GM18858 (cell line): ENCODE data around the gene RAB7B.
"Not testable (repeated sequence)": the region's sequence is repeated elsewhere in the genome, so short reads cannot be mapped to it uniquely, and the experiment has no call there.

Experiments used
- ATAC-seq: cut with Tn5 transposase; IDR thresholded peaks from one replicate; pipeline ENCODE4 v1.9.1; 2021; ENCODE audit not compliant: unreplicated experiment

Gene RAB7B

DNA sequence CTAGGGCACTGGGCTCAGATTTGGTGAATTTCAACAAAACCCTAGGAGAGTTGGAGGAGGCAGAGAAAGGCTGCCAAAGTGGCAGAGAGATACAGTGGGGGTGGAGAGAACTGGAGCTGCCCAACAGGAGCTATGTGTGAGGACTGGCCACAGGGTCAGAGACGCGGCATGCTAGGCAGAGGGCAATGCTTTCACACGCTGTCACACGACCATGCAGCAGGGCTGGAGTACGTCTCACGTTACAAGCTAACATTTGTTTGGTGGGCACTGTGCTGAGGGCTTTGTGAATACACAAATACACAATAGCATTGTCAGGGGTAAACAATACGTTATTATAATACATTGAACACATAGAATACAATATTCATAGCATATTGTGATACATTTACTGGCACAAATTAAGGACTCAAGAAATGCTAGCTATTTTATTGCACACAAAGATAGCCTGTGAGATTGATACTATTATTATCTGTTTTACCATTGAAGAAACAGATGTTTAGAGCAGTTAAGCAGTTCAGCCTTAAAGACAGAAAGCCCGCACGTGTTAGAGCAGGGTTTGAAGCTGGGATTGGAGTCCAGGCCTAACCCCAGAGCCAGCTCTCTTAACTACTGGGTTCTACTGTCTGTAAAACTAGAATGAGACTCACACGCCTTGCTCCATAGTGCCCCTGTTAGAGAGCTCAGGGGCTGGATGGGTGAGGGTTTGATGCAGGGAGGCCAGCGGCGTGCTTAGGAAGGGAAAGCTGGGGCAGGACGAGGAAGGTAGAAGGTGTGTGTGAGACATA lies 4.5 kb downstream of the RAB7B start:
- no peak for ATAC-seq

DNA sequence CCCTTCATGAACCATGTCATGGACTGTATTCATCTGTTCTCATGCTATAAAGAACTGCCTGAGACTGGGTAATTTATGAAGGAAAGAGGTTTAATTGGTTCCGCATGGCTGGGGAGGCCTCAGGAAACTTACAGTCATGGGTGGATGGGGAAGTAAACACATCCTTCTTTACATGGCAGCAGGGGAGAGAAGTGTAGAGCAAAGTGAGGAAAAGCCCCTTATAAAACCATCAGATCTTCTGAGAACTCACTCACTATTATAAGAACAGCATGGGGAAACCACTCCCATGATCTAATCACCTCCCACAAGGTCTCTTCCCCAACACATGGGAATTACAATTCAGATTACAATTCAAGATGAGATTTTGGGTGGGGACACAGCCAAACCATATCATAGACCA lies 6.6 kb downstream of the RAB7B start:
- not testable (repeated sequence) for ATAC-seq

GRCh38 chr1:205994346-205994745 lies 8.8 kb downstream of the RAB7B start:
- no peak for ATAC-seq

DNA sequence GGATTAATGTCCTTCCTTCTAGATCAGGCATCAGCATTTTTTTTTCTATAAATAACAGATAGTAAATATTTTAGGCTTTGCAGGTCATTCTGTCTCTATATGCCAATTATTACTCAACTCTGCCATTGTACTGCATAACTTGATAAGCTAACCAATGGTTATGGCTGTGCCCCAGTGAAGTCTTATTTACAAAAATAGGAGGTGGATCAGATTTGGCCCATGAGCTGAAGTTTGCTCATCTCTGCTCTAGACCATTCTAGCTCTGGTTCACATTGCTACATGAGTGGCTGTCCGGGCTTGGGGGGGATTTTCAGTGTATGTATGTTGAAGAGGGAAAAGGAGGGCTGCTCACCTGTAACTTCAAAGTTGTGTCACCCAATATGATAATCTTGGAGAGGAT lies 10.1 kb downstream of the RAB7B start:
- no peak for ATAC-seq

- no peak for ATAC-seq
Observed at GRCh38 chr1:205992218-205992882, 10.8 kb downstream of the RAB7B start.

GRCh38 chr1:205991237-205991636 lies 12.0 kb downstream of the RAB7B start:
- no peak for ATAC-seq

GRCh38 chr1:205990226-205990625 lies 13.0 kb downstream of the RAB7B start:
- ATAC-seq = no peak

DNA sequence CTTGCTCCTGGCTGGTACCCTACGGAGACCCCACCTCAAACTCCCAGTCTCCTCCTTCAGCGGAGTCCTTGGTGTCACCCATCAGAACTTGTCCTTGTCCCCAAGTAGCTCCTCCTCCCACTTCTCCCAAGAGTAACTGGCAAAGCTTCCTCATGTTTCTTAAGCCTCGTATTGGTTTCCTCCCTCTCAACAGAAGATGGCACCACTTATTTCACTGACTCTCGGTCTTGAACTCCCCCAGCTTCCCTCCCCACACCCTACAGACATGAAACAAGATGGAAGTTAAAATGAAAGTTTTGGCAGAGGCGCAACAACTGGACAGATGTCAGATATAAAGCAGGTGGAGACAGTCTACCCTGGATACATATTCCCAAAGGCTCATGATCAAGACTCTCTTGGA lies 13.4 kb downstream of the RAB7B start:
- ATAC-seq = no peak

- ATAC-seq = no peak
Observed at GRCh38 chr1:205988585-205988995, 14.6 kb downstream of the RAB7B start.

- ATAC-seq = no peak
Observed at GRCh38 chr1:205986861-205987260, 16.3 kb downstream of the RAB7B start.

GRCh38 chr1:205986292-205986691 lies 16.9 kb downstream of the RAB7B start:
- ATAC-seq = no peak

GRCh38 chr1:205985330-205986005 lies 17.7 kb downstream of the RAB7B start:
- no peak for ATAC-seq

DNA sequence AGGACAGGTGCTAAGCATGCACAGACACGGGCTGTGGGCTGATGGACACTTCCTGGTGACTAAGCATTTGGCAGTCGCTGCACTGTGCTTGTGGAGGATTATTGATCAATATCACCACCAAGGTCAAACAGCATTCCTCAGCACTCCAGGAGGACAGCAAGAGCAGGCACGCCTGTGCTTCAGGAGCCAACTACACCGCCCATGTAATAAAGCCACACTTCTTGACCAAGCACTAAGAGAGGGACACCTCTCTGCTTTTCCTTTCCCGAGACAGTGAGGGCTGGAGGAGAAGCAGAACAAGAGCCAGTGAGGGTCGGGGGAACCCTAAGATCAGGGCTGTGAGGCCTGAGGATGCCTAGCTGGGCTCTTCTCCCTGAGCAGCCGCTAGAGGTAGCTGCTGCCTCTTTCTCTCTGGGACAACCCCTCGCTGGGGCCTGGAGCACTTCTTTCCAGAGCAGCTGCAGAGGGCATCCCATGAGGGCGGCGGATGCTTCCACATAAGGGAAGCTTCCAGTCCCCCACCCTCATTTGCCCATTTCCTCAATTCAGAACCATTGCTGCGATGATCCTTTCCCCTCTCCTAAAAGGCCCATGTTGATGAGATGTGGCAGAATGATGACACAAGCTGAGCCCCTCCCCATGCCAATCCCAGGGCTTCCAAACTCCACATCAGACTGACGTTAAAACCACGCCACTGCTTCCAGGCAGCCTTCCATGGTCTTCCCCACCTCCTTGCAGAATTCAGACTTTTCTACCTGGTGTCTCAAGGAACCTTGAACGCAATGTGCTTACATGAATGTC lies 19.1 kb downstream of the RAB7B start:
- no peak for ATAC-seq

- no peak for ATAC-seq
Observed at GRCh38 chr1:205981257-205981656, 21.9 kb downstream of the RAB7B start.

DNA sequence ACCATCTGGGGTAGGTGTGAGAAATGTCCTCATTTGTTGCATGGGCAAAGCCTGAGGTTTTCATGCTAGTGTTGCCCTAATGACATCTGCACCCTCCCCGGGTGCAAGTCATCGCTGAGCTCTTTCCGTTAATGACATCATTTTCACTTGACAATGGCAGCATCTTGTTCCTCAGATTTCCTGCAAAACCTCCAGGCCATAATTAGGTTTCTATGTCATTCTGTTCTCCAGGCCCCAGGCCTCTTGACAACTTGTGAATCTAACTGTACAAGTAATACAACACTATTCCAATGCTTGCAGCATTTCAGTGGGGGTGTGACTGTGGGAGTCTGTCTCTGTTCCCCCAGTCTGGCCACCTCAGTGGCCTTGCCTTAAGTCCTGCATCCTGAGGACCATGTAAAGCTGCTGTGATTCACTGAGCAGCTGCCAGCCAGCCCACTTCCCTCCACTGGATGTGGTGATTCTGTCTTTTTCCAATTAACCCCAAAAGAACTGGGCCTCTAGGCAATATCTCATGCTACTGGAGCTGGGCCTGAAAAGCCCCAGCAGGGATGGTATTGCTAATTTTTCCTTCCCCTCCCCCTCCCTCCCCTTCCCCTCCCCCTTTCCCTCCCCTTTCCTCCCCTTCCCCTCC lies 22.8 kb downstream of the RAB7B start:
- no peak for ATAC-seq

DNA sequence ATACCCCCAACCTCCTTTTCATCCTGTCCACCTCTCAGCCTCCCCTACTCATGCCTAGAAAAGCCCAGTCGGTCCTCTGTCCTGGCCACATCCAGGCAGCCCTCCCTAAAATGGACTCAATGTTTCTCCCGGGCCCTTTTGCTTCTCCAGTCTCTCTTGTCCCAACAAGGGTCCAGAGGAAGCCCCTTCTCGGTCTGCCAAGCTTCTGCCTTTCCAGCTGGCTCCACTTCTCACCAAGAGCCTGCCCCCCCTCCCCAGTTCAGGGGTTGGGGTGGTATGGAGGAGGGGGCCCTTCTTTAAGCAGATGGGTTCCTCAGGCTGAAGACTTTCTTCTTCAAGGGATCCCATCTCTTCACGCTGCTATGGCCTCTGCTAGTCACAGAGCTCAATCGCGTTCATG lies 23.9 kb downstream of the RAB7B start:
- no peak for ATAC-seq

GRCh38 chr1:205978676-205979075 lies 24.5 kb downstream of the RAB7B start:
- no peak for ATAC-seq

GRCh38 chr1:205977402-205978014 lies 25.7 kb downstream of the RAB7B start:
- ATAC-seq = no peak

GRCh38 chr1:205976708-205977401 lies 26.3 kb downstream of the RAB7B start:
- no peak for ATAC-seq

DNA sequence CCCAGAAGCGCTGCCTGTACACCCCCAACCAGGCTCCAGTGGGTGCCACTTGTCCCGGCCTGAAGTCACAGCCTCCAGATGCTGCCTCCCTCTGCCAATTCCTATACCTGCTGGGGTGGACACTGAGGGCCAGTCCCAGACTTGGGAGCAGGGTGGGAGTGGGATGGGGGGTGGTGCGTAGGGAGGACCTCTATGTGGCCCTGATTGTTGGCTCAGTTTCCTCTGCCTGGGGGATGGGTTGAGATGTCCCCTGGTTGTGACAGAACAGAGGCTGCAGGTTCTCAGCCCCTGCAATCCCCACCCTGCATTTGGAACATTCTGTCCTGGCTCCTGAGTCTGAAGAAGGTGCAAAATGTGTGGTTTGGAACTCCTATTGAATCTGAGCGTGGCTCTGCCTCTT lies 27.2 kb downstream of the RAB7B start:
- ATAC-seq = no peak
